CD4-positive, alpha-beta memory T cell (primary cell): ENCODE data around the gene CDH3. TPM values are rescaled to one million over a fixed set of nuclear protein-coding genes. Genes with fewer than 3 reads are reported as not detected.
"Not testable (repeated sequence)": the region's sequence is repeated elsewhere in the genome, so short reads cannot be mapped to it uniquely, and the experiment has no call there.

Experiments used
- CTCF ChIA-PET: fragments of 350-600 bp; sonication (Branson Sonifier 250); formaldehyde crosslinking; loops from one replicate; lab custom pipeline; 2021; ENCODE audit warnings: inconsistent platforms; ENCODE audit not compliant: partially characterized antibody; lab: Charles Lee
- POLR2A ChIA-PET: fragments of 350-600 bp; sonication (Branson Sonifier 250); formaldehyde crosslinking; loops from one replicate; lab custom pipeline; 2021; ENCODE audit not compliant: partially characterized antibody; lab: Charles Lee
- DNase-seq, 5 donors: peaks; one replicate each; pipeline versions ENCODE4 v3.0.0 to v3.0.0-alpha.2; 2020 to 2022; ENCODE audit warnings: mixed read lengths in 1 of 5
- H3K27ac ChIP-seq: one replicate; pipeline ENCODE4 v1.7.0; 2013; ENCODE audit warnings: low read depth, low read length
- H3K27me3 ChIP-seq: 2 replicates; pipeline ENCODE4 v1.7.0; 2013; ENCODE audit warnings: mild to moderate bottlenecking, low read length, moderate library complexity; ENCODE audit not compliant: insufficient read depth
- H3K36me3 ChIP-seq: 2 replicates; pipeline ENCODE4 v1.7.0; 2013; ENCODE audit warnings: mild to moderate bottlenecking, low read length, moderate library complexity; ENCODE audit not compliant: insufficient read depth
- H3K4me1 ChIP-seq: 2 replicates; pipeline ENCODE4 v1.7.0; 2013; ENCODE audit warnings: mild to moderate bottlenecking, low read length, moderate library complexity; ENCODE audit not compliant: insufficient read depth
- H3K4me3 ChIP-seq, 2 donors: one replicate each; pipeline ENCODE4 v1.7.0; 2013; ENCODE audit warnings: low read length in 2 of 2, mild to moderate bottlenecking in 1 of 2
- H3K9me3 ChIP-seq, 2 donors: one replicate each; pipeline ENCODE4 v1.7.0; 2013; ENCODE audit warnings: low read length in 2 of 2, control low read depth in 1 of 2; ENCODE audit not compliant: control insufficient read depth in 1 of 2
- H3K27ac Mint-ChIP-seq, 7 donors: one replicate each; pipeline ENCODE4 v1.8.0; 2020 to 2021; ENCODE audit warnings: mixed read lengths in 7 of 7, mild to moderate bottlenecking in 6 of 7, inconsistent platforms in 3 of 7, moderate library complexity in 3 of 7
- H3K27me3 Mint-ChIP-seq, 2 donors: one replicate each; pipeline ENCODE4 v1.8.0; 2020 to 2021; ENCODE audit warnings: mixed read lengths in 2 of 2
- H3K36me3 Mint-ChIP-seq, 2 donors: one replicate each; pipeline ENCODE4 v1.8.0; 2020 to 2021; ENCODE audit warnings: mixed read lengths in 2 of 2, inconsistent platforms in 1 of 2, mild to moderate bottlenecking in 1 of 2
- H3K4me1 Mint-ChIP-seq, 4 donors: one replicate each; pipeline ENCODE4 v1.8.0; 2020 to 2021; ENCODE audit warnings: mixed read lengths in 4 of 4, mild to moderate bottlenecking in 1 of 4
- H3K4me3 Mint-ChIP-seq, 8 donors: one replicate each; pipeline ENCODE4 v1.8.0; 2020 to 2021; ENCODE audit warnings: mixed read lengths in 8 of 8, mild to moderate bottlenecking in 7 of 8, moderate library complexity in 6 of 8, inconsistent platforms in 3 of 8
- H3K9me3 Mint-ChIP-seq, 8 donors: one replicate each; pipeline ENCODE4 v1.8.0; 2020 to 2021; ENCODE audit warnings: mixed read lengths in 8 of 8, mild to moderate bottlenecking in 5 of 8, inconsistent platforms in 3 of 8, moderate library complexity in 1 of 8
- intact Hi-C: fragments of 100-400 bp; cut with micrococcal nuclease; formaldehyde crosslinking; loops from one replicate; pipeline ENCODE4 v1.15.1; 2023
- polyA plus RNA-seq, 2 donors: library from polyadenylated mRNA; unstranded; fragments of 300-500 nt; fragmentation: Illumina TruSeq; gene quantifications; one replicate each; pipeline ENCODE4 v1.2.3, GENCODE V29; 2021
- total RNA-seq, 2 experiments: library from RNA; stranded (reverse); gene quantifications; one replicate each; pipeline ENCODE4 v1.2.3, GENCODE V29; 2021

Gene CDH3
- total and polyA plus RNA-seq, 4 experiments from 2014 or later, result 0.39 to 0.47 TPM; not detected in 2

DNA sequence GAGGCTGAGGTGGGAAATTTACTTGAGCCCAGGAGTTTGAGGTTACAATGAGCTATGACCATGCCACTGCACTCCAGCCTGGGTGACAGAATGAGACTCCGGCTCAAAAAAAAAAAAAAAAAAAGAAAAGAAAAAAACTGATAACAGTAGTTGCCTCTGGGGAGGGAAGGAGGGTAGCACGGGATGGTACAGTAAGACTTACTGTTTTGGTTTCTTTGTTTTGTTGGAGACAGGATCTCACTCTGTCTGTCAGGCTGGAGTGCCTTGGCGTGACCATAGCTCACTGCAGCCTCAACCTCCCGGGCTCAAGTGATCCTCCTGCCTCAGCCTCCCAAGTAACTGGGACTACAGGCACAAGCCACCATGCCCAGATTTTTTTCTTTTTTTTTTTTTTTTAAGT lies 71.4 kb downstream of the CDH3 start:
- DNase-seq, H3K4me3 ChIP-seq, H3K4me3 Mint-ChIP-seq, H3K36me3 Mint-ChIP-seq, H3K27me3 Mint-ChIP-seq, H3K4me1 ChIP-seq, H3K9me3 ChIP-seq, H3K4me1 Mint-ChIP-seq, H3K36me3 ChIP-seq, POLR2A ChIA-PET, H3K27me3 ChIP-seq, H3K27ac ChIP-seq, H3K27ac Mint-ChIP-seq, H3K9me3 Mint-ChIP-seq, intact Hi-C loops: not testable (repeated sequence)
- CTCF ChIA-PET, result interaction anchor here (0.7 kb wide), 3 partner anchors 14 to 441 kb away, joined by 3 to 4 read pairs (median 3); no protein-coding TSS in a partner anchor

DNA sequence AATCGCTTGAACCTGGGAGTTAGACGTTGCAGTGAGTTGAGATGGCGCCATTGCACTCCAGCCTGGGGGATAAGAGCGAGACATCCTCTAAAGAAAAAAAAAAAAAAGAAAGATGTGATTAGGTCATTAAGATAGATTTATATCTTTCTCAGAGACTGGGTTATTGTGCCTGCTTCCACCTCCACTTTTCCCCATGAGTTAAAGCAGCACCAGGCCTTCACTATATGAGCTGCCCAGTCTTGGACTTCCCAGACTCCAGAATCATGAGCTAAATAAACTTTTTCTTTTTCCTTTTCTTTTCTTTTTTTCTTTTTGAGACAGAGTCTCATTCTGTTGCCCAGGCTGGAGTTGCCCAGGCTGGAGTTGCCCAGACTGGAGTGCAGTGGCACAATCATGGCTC lies 72.6 kb downstream of the CDH3 start:
- peaks cover 7% of the 10 kb centered on the region in 2 donors for H3K27me3 Mint-ChIP-seq
- CTCF ChIA-PET, result no interaction called here
- Histone ChIP-seq H3K4me1 (no peaks in the 10 kb centered on the region), H3K27ac (no peak overlapping the region), H3K4me3 (no peak overlapping the region), H3K9me3 (no peaks in the 10 kb centered on the region), H3K27me3 (no peaks in the 10 kb centered on the region), H3K36me3 (no peaks in the 10 kb centered on the region)
- intact Hi-C loops, result no loop called here
- no peaks in the 10 kb centered on the region for H3K36me3 Mint-ChIP-seq
- no peak for DNase-seq
- peaks cover 0 to 1% (median 0%) of the 10 kb centered on the region in 4 donors for H3K4me1 Mint-ChIP-seq
- peaks cover 0 to 7% (median 0%) of the 10 kb centered on the region in 8 donors for H3K9me3 Mint-ChIP-seq
- no peak overlapping the region for H3K27ac Mint-ChIP-seq
- H3K4me3 Mint-ChIP-seq, result no peak overlapping the region
- POLR2A ChIA-PET, result no interaction called here

DNA sequence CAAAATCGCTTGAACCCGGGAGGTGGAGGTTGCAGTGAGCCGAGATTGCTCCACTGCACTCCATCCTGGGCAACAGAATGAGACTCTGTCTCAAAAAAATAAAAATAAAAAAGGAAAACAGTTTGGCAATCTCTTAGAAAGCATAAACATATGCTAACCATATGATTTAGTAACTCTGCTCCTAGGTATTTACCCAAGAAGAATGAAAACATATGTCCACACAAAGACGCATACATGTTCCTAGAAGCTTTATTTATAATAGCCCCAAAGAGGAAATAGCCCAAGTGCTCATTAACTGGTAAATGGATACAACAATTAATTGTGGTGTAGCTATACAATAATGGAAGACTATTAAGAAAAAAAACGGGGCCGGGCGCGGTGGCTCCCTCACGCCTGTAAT lies 73.5 kb downstream of the CDH3 start:
- ChIA-PET POLR2A (no interaction called here), CTCF (no interaction called here)
- peaks cover 1 to 4% of the 10 kb centered on the region in 2 donors for H3K27me3 Mint-ChIP-seq
- peaks cover 0 to 7% (median 0%) of the 10 kb centered on the region in 8 donors for H3K9me3 Mint-ChIP-seq
- no peaks in the 10 kb centered on the region for H3K9me3 ChIP-seq
- H3K4me1 ChIP-seq, result no peaks in the 10 kb centered on the region
- H3K36me3 Mint-ChIP-seq, result no peaks in the 10 kb centered on the region
- DNase-seq, result no peak
- H3K4me3 ChIP-seq, result no peak overlapping the region
- no peak overlapping the region for H3K27ac ChIP-seq
- no peak overlapping the region for H3K27ac Mint-ChIP-seq
- peaks cover 0 to 1% (median 0%) of the 10 kb centered on the region in 4 donors for H3K4me1 Mint-ChIP-seq
- intact Hi-C loops, result no loop called here
- no peak overlapping the region for H3K4me3 Mint-ChIP-seq
- no peaks in the 10 kb centered on the region for H3K36me3 ChIP-seq
- no peaks in the 10 kb centered on the region for H3K27me3 ChIP-seq

GRCh38 chr16:68719993-68720489 lies 74.9 kb downstream of the CDH3 start:
- H3K9me3 Mint-ChIP-seq, result peaks cover 0 to 7% (median 0%) of the 10 kb centered on the region in 8 donors
- Histone ChIP-seq H3K4me3 (no peak overlapping the region), H3K27ac (no peak overlapping the region), H3K27me3 (no peaks in the 10 kb centered on the region), H3K36me3 (no peaks in the 10 kb centered on the region), H3K9me3 (no peaks in the 10 kb centered on the region), H3K4me1 (no peaks in the 10 kb centered on the region)
- H3K36me3 Mint-ChIP-seq, result no peaks in the 10 kb centered on the region
- intact Hi-C loops, result no loop called here
- POLR2A ChIA-PET, result no interaction called here
- H3K27ac Mint-ChIP-seq, result no peak overlapping the region
- peaks cover 0 to 1% (median 0%) of the 10 kb centered on the region in 4 donors for H3K4me1 Mint-ChIP-seq
- CTCF ChIA-PET, result interaction anchor here (1.1 kb wide), 1 partner anchor 9 kb away, joined by 3 read pairs; no protein-coding TSS in a partner anchor
- H3K4me3 Mint-ChIP-seq, result no peak overlapping the region
- no peak for DNase-seq
- H3K27me3 Mint-ChIP-seq, result no peaks in the 10 kb centered on the region

GRCh38 chr16:68722119-68723024 lies 77.3 kb downstream of the CDH3 start:
- Mint-ChIP-seq H3K27me3 (no peaks in the 10 kb centered on the region), H3K4me1 (peaks cover 0 to 1% (median 0%) of the 10 kb centered on the region in 4 donors), H3K9me3 (peaks cover 0 to 5% (median 0%) of the 10 kb centered on the region in 8 donors), H3K36me3 (no peaks in the 10 kb centered on the region), H3K4me3 (no peak overlapping the region), H3K27ac (no peak overlapping the region)
- Histone ChIP-seq H3K9me3 (no peaks in the 10 kb centered on the region), H3K27ac (no peak overlapping the region), H3K4me3 (no peak overlapping the region), H3K27me3 (no peaks in the 10 kb centered on the region), H3K36me3 (no peaks in the 10 kb centered on the region), H3K4me1 (no peaks in the 10 kb centered on the region)
- POLR2A ChIA-PET, result no interaction called here
- CTCF ChIA-PET, result no interaction called here
- intact Hi-C loops, result no loop called here
- no peak for DNase-seq

GRCh38 chr16:68724797-68725196 lies 79.7 kb downstream of the CDH3 start:
- intact Hi-C loops, result no loop called here
- ChIA-PET POLR2A (no interaction called here), CTCF (no interaction called here)
- no peak for DNase-seq
- H3K27me3 Mint-ChIP-seq, result peaks cover 4% of the 10 kb centered on the region in 2 donors
- Histone ChIP-seq H3K36me3 (no peaks in the 10 kb centered on the region), H3K9me3 (no peaks in the 10 kb centered on the region), H3K27ac (no peak overlapping the region), H3K4me1 (no peaks in the 10 kb centered on the region), H3K4me3 (no peak overlapping the region), H3K27me3 (no peaks in the 10 kb centered on the region)
- H3K4me1 Mint-ChIP-seq, result peaks cover 0 to 1% (median 0%) of the 10 kb centered on the region in 4 donors
- H3K27ac Mint-ChIP-seq, result no peak overlapping the region
- H3K36me3 Mint-ChIP-seq, result no peaks in the 10 kb centered on the region
- no peaks in the 10 kb centered on the region for H3K9me3 Mint-ChIP-seq
- H3K4me3 Mint-ChIP-seq, result no peak overlapping the region

DNA sequence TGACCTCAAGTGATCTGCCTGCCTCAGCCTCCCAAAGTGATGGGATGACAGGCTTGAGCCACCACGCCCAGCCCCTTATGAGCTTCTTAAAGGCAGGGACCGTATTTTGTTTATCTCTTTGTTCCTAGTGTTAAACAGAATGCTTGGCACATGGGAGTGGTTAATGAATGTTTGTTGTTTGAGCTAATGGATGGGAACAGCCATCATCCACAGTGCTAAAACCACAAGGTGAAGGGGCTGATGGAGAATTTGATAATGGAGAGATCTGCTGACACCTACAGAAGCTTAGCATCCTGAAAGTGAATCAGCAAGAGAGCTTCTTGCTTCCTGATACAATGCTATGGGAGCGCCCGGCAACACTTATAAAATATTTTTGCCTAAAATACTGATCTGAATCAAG lies 83.4 kb downstream of the CDH3 start:
- Mint-ChIP-seq H3K36me3 (no peaks in the 10 kb centered on the region), H3K4me1 (no peaks in the 10 kb centered on the region), H3K4me3 (no peak overlapping the region), H3K27me3 (peaks cover 4% of the 10 kb centered on the region in 2 donors), H3K27ac (no peak overlapping the region), H3K9me3 (no peaks in the 10 kb centered on the region)
- no peak overlapping the region for H3K4me3 ChIP-seq
- no peaks in the 10 kb centered on the region for H3K4me1 ChIP-seq
- no peak for DNase-seq
- ChIA-PET POLR2A (interaction anchor here (0.7 kb wide), 1 partner anchor 9 kb away, joined by 3 read pairs; the partner anchor contains the start of gene CDH1), CTCF (interaction anchor here (0.6 kb wide), 1 partner anchor 8 kb away, joined by 3 read pairs; no protein-coding TSS in a partner anchor)
- no peaks in the 10 kb centered on the region for H3K9me3 ChIP-seq
- no peaks in the 10 kb centered on the region for H3K36me3 ChIP-seq
- H3K27me3 ChIP-seq, result no peaks in the 10 kb centered on the region
- intact Hi-C loops, result no loop called here
- no peak overlapping the region for H3K27ac ChIP-seq
